Coronary artery (tissue), 2 donors: Measurements from ENCODE around the gene LCN9.

Experiments used
- DNase-seq: peaks from one replicate; pipeline ENCODE4 v3.0.0-alpha.2; 2017; ENCODE audit warnings: low spot score
- H3K27ac ChIP-seq, 2 donors: fragments of 200-600 bp; sonication (generic); one replicate each; pipeline ENCODE4 v1.5.1; 2016 to 2019
- H3K4me3 ChIP-seq: fragments of 200-600 bp; sonication (generic); 2 replicates; pipeline ENCODE4 v1.5.1; 2016; ENCODE audit warnings: mild to moderate bottlenecking, moderate library complexity
- CTCF ChIP-seq: fragments of 200-600 bp; sonication (generic); IDR thresholded peaks from one replicate; pipeline ENCODE4 v1.5.1; 2019; ENCODE audit warnings: antibody characterized with exemption

LCN9 gene

GRCh38 chr9:135662758-135663450 is at the start of gene LCN9:
Gene LCN9 (plus strand): TSS chr9:135663309. CDS start chr9:135663322, 13 bp downstream.
- no peak for TF ChIP-seq CTCF
- no peak within 1 kb of the TSS for H3K27ac ChIP-seq
- H3K4me3 ChIP-seq, result no peak within 1 kb of the TSS
- peak; percentile 53 for DNase-seq

GRCh38 chr9:135613946-135614805 is 48.9 kb upstream of the LCN9 start:
- no peak for DNase-seq
- Histone ChIP-seq H3K4me3 (no peak overlapping the region), H3K27ac (no peak overlapping the region)
- no peak for TF ChIP-seq CTCF

- DNase-seq, result peak; percentile 62
- no peak for TF ChIP-seq CTCF
- H3K4me3 ChIP-seq, result no peak overlapping the region
- no peak overlapping the region for H3K27ac ChIP-seq
These were observed 48.1 kb upstream of the LCN9 start for GRCh38 chr9:135614821-135615665.

GRCh38 chr9:135615666-135616618 is 47.2 kb upstream of the LCN9 start:
- DNase-seq, result no peak
- H3K27ac ChIP-seq, result no peak overlapping the region
- no peak for TF ChIP-seq CTCF
- no peak overlapping the region for H3K4me3 ChIP-seq

GRCh38 chr9:135616619-135617537 is 46.2 kb upstream of the LCN9 start:
- Histone ChIP-seq H3K27ac (no peak overlapping the region), H3K4me3 (no peak overlapping the region)
- DNase-seq, result no peak
- no peak for TF ChIP-seq CTCF
